ENCODE data around the gene PVRIG.
"Not testable (repeated sequence)": the region's sequence is repeated elsewhere in the genome, so short reads cannot be mapped to it uniquely, and the experiment has no call there.

PVRIG gene

GRCh38 chr7:100175296-100175935, 44.3 kb upstream of the PVRIG start:
- no peak for DNase-seq (ENCODE audit: low spot score)
- in situ Hi-C loops (cut with MboI; ENCODE audit: low pct_unique_long_range_greater_than_20kb, low sequenced_read_pairs, unreplicated experiment): no loop called here
- no peak for TF ChIP-seq CTCF (IDR thresholded peaks at IDR 0.05; ENCODE audit: extremely low read depth, insufficient read depth, missing control alignments)

DNA sequence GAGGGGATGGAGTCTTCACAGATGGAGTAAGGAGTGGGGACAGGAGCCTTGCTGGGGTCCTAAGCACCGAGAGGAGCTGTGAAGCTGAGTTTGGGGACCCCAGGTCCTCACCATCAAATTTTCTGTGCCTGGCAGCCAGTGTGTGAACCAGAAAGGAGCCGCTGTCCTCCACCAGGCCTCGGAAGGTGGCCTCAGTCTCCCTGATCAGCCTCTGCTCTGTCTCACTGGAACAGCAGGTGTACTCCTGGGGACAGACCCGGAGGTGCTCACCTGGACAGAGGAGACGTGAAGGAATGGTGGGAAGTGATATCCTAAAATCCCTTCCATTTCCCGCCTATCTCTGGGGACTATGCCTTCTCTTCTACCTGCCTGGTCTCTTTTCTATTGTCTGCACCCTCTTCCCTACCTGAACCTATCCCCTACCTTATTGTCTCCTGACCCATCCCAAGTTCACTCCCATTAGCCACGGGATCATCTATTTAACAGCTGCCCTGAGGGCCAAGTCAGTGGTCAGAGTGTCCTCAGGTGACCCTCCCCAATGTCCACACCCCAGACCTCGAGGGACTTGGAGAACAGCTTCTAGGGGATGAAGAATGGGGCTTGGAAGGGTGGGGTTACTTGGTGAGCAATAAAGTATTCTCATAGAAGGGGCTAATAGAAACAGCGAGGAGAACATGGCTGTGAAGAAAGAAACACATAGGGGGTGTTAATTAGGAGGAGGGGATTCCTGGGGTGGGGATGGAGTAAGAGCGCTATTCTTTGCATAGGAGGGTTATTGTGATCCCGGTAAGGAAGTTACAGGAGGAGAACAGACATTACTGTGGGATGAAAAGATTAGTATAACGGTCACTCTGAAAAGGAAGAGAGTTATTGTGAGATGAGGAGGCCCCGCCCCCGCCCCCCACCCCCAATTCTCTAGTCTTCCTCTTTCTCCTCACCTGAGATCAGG, 43.4 kb upstream of the PVRIG start:
- peak; percentile 8 for DNase-seq (ENCODE audit: low spot score)
- no peak for TF ChIP-seq CTCF (IDR thresholded peaks at IDR 0.05; ENCODE audit: extremely low read depth, insufficient read depth, missing control alignments)
- in situ Hi-C loops (cut with MboI; ENCODE audit: low pct_unique_long_range_greater_than_20kb, low sequenced_read_pairs, unreplicated experiment): no loop called here

DNA sequence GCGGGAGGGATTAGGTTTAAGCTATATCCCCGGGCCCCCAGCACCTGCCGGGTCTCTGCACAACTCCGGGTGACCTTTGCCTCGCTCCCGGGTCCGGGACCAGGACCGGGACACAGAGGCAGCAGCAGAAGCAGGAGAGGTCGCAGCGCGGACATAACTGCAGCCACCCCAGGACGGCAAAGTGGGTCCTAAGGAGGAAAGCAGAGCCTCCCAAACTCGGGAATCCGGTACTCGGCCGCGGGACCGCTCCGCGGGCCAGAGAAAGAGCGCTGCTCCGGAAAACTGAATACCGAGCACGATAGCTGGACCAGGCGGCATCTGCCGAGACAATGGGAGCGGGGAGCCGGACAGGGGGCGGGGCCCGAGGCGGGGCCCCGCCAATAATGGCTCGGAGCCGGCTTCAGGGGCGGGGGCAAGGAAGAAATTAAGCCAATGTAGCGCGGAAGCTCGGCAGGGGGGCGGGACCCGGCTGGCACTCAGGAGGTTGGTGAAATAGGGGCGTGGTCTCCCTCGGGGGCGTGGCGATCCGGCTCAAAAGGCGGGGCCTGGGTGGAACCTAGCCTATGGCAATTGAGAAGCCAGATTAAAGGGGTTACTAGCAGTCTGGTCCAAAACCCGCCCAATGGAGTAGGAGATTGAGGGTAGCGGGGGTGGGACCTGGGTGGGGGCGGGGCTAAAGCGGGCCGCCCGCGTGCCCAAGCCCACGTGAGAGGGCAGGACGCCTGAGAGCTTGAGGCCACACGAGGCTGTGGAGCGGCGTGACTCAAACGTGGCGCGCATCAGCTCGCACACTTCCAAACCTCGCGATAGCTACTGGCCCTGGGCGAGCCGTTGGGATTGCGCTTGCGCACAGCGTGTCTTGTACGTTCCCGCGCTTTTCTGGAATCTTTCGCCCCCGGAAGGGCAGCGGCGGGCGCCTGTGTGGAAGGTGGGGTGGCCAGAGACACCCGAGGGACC, 42.4 kb upstream of the PVRIG start, which contains the start of the genes GPC2 and STAG3:
TSS of gene GPC2 (minus strand) at position 337 of the 957 bp plus-strand sequence. CDS start at position 155, 182 bp downstream.
TSS of gene STAG3 (plus strand) at position 874 of the 957 bp plus-strand sequence. CDS start 2,639 bp downstream, outside the sequence.
- no peak for TF ChIP-seq CTCF (IDR thresholded peaks at IDR 0.05; ENCODE audit: extremely low read depth, insufficient read depth, missing control alignments)
- peak; percentile 98 for DNase-seq (ENCODE audit: low spot score)
- in situ Hi-C loops (cut with MboI; ENCODE audit: low pct_unique_long_range_greater_than_20kb, low sequenced_read_pairs, unreplicated experiment): no loop called here

DNA sequence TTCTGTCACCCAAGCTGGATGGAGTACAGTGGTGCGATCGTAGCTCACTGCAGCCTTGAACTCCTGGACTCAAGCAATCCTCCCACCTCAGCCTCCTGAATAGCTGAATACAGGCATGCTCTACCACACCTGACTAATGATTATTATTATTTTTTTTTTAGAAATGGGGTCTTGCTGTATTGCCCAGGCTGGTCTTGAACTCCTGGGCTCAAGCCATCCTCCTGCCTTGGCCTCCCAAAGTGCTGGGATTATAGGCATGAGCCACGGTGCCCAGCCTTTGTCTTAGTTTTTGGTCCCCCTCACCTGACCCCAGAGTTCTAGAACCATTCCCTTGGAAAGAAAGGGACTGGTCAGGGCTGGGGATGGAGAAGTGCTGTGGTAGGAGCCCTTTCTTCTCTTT, 39.7 kb upstream of the PVRIG start:
- DNase-seq (ENCODE audit: low spot score); in situ Hi-C loops (cut with MboI; ENCODE audit: low pct_unique_long_range_greater_than_20kb, low sequenced_read_pairs, unreplicated experiment): not testable (repeated sequence)

GRCh38 chr7:100182616-100183015, 37.1 kb upstream of the PVRIG start:
- in situ Hi-C loops (cut with MboI; ENCODE audit: low pct_unique_long_range_greater_than_20kb, low sequenced_read_pairs, unreplicated experiment); DNase-seq (ENCODE audit: low spot score): not testable (repeated sequence)

DNA sequence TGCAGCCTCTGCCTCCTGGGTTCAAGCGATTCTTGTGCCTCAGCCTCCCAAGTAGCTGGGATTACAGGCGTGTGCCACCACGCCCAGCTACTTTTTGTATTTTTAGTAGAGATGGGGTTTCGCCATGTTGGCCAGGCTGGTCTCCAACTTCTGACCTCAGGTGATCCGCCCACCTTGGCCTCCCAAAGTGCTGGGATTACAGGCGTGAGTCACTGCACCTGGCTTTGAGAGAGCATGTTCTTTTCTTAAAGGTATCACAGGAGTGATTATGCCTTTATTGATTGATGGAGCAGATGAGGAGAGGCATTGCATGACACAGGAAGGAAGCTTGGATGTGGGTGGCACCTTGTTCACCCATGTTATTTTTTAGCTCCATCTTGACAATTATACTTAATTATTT, 36.7 kb upstream of the PVRIG start:
- DNase-seq (ENCODE audit: low spot score); in situ Hi-C loops (cut with MboI; ENCODE audit: low pct_unique_long_range_greater_than_20kb, low sequenced_read_pairs, unreplicated experiment): not testable (repeated sequence)

- DNase-seq (ENCODE audit: low spot score): no peak
- no peak for TF ChIP-seq CTCF (IDR thresholded peaks at IDR 0.05; ENCODE audit: extremely low read depth, insufficient read depth, missing control alignments)
- in situ Hi-C loops (cut with MboI; ENCODE audit: low pct_unique_long_range_greater_than_20kb, low sequenced_read_pairs, unreplicated experiment): no loop called here
These were observed 34.0 kb upstream of the PVRIG start for GRCh38 chr7:100185726-100186125.

Data from GM13977 (cell line).